ENCODE data around the gene SOX18.

Gene SOX18

DNA sequence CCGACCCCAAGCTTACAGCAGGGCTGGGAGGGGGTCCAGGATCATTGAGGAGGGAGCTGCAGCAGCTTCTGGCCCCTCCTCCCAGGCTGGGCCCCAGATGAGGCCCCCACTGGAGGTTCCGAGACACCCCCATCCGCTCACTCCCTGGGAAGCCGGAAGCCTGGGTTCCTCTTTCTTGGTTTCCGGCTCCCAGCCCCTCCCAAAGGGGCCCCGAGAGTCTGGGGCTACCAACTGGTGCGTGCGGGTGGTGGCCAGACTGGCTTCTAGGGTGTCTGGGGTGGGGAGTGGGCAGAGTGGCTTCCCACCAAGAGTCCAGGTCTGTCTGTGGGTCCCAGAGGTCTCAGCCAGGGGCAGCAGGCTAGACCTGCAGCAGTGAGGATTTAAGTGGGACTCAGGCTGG, 27.7 kb upstream of the SOX18 start:
- Mint-ChIP-seq H3K4me3 (peak overlapping the region; percentile 94), H3K9me3 (no peaks in the 10 kb centered on the region), H3K36me3 (peaks cover 37% of the 10 kb centered on the region), H3K4me1 (peaks cover 55% of the 10 kb centered on the region), H3K27me3 (peaks cover 19% of the 10 kb centered on the region), H3K27ac (peak overlapping the region; percentile 92)
- CTCF ChIA-PET: interaction anchor here (1.1 kb wide), 1 partner anchor 28 kb away, joined by 3 read pairs; the partner anchor contains the start of gene SOX18
- DNase-seq: peak; percentile 69

- no peak for DNase-seq
- CTCF ChIA-PET: interaction anchor here (1.1 kb wide), 1 partner anchor 38 kb away, joined by 4 read pairs; no protein-coding TSS in a partner anchor
- peak overlapping the region; percentile 94 for H3K4me3 Mint-ChIP-seq
Measured at GRCh38 chr20:64076061-64076997, 26.9 kb upstream of the SOX18 start.

GRCh38 chr20:64075556-64075955, 26.1 kb upstream of the SOX18 start:
- peaks cover 4% of the 10 kb centered on the region for H3K27me3 Mint-ChIP-seq
- no peak overlapping the region for H3K4me3 Mint-ChIP-seq
- CTCF ChIA-PET: interaction anchor here (1.1 kb wide), 1 partner anchor 37 kb away, joined by 4 read pairs; no protein-coding TSS in a partner anchor
- no peaks in the 10 kb centered on the region for H3K9me3 Mint-ChIP-seq
- H3K4me1 Mint-ChIP-seq: peaks cover 47% of the 10 kb centered on the region
- peaks cover 37% of the 10 kb centered on the region for H3K36me3 Mint-ChIP-seq
- H3K27ac Mint-ChIP-seq: no peak overlapping the region
- DNase-seq: no peak

More at GRCh38 chr20:64076061-64076997, 26.9 kb upstream of the SOX18 start:
- H3K4me1 Mint-ChIP-seq: peaks cover 50% of the 10 kb centered on the region
- peaks cover 12% of the 10 kb centered on the region for H3K27me3 Mint-ChIP-seq
- H3K27ac Mint-ChIP-seq: peak overlapping the region; percentile 67
- no peaks in the 10 kb centered on the region for H3K9me3 Mint-ChIP-seq
- peaks cover 37% of the 10 kb centered on the region for H3K36me3 Mint-ChIP-seq

- peaks cover 37% of the 10 kb centered on the region for H3K36me3 Mint-ChIP-seq
- H3K4me1 Mint-ChIP-seq: peaks cover 41% of the 10 kb centered on the region
- no peak for DNase-seq
- no peaks in the 10 kb centered on the region for H3K9me3 Mint-ChIP-seq
- no peak overlapping the region for H3K4me3 Mint-ChIP-seq
- CTCF ChIA-PET: interaction anchor here (1.1 kb wide), 1 partner anchor 36 kb away, joined by 4 read pairs; no protein-coding TSS in a partner anchor
- no peak overlapping the region for H3K27ac Mint-ChIP-seq
- H3K27me3 Mint-ChIP-seq: no peaks in the 10 kb centered on the region
Measured at GRCh38 chr20:64074963-64075362, 25.5 kb upstream of the SOX18 start.

DNA sequence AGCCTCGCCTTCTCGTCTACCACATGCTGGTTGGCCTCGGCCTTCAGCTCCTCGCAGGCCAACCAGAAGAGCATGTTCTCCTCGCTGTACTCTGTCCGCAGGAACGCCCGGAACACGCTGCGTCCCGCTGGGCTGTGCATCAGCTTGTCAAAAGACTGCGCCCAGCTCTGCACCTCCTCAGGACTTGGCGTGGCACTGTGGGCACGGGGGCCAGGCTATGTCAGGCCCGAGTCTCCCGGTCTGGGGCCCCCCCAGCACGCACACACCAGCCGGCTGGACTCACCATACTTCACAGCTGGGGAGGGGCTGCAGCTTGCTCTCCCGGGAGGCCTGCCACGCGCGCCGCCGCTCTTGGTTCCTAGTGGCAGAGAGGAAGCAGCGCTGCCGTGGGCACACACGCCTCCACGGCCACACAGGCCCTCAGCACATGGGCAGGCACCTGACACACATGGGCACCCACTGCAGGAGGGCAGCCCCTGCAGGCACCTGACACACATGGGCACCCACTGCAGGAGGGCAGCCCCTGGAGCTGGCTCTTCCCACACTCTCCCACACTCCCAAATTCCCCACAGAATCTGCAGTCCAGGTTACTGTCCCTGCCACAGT, 24.8 kb upstream of the SOX18 start:
- Mint-ChIP-seq H3K27me3 (no peaks in the 10 kb centered on the region), H3K4me3 (no peak overlapping the region), H3K27ac (no peak overlapping the region), H3K36me3 (peaks cover 37% of the 10 kb centered on the region), H3K4me1 (peaks cover 41% of the 10 kb centered on the region), H3K9me3 (no peaks in the 10 kb centered on the region)
- CTCF ChIA-PET: interaction anchor here (0.6 to 3.2 kb wide), 2 partner anchors 46 to 1272 kb away, joined by 3 to 10 read pairs; no protein-coding TSS in a partner anchor
- no peak for DNase-seq

DNA sequence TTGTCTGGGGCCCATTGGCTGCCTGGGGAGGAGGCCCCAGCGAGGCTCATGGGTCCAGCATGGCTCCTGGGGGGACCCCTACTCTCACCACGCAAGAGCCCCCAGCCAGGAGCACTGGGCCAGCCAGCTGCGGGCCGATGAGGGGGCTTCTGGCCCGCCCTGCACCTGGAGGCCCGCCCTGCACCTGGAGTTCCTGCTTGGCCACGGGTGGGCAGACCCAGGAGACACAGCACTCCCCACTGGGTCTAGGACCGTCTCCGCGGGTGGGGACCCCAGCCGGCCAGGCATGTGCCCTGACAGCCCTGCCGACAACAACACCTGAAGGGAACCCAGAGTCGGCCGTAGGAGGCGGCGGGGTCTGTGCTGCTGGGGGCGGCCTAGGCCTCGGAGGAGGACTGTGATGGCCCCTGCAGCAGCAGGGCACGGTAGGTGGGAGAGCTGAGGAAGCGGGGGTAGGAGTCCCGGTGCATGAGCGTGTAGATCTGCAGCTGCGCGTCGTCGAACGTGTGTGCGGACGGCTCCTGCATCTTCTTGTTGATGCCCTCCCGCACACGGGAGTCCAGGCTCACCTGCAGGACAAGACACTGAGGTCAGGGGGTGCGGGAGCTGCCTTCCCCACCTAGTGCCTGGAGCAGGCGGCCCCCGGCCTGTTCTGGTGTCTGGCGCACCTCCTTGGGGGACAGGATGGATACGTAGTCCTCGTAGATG, 24.2 kb upstream of the SOX18 start:
- H3K4me1 Mint-ChIP-seq: peaks cover 45% of the 10 kb centered on the region
- no peaks in the 10 kb centered on the region for H3K9me3 Mint-ChIP-seq
- no peak for DNase-seq
- no peak overlapping the region for H3K27ac Mint-ChIP-seq
- no peaks in the 10 kb centered on the region for H3K27me3 Mint-ChIP-seq
- peaks cover 32% of the 10 kb centered on the region for H3K36me3 Mint-ChIP-seq
- CTCF ChIA-PET: interaction anchor here (0.6 to 3.2 kb wide), 2 partner anchors 46 to 1271 kb away, joined by 3 to 10 read pairs; no protein-coding TSS in a partner anchor
- no peak overlapping the region for H3K4me3 Mint-ChIP-seq

DNA sequence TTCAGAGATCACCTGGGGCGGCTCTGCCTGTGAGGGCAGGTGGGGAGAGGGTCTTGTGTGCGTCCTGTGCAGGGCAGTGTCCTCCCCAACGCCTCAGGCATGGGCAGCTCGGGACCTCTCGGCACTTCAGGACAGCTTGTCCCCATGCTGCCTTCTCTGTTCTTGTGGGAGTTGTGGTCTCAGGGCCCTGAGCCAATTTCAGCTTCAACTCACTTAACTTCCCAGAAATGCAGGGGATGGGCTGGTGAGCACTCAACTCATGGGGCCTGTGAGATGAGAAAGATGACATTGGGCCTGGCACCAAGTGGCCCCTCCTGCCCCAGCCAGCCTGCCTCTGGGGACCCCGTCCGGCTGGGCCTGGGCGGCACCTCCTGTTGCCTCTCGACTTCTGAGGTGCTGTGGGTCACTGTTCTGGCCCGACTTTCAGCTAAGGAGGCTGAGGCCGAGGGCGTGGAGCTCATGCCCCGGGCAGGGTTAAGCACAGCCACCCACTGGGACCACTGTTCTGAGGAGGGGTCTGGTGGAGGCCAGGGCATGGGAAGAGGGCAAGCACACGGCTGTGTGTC, 23.1 kb upstream of the SOX18 start:
- CTCF ChIA-PET: interaction anchor here (0.7 to 3.2 kb wide), 2 partner anchors 48 to 92 kb away, joined by 3 to 10 read pairs; no protein-coding TSS in a partner anchor
- no peak for DNase-seq
- Mint-ChIP-seq H3K4me1 (peaks cover 51% of the 10 kb centered on the region), H3K27ac (no peak overlapping the region), H3K9me3 (no peaks in the 10 kb centered on the region), H3K27me3 (no peaks in the 10 kb centered on the region), H3K4me3 (no peak overlapping the region), H3K36me3 (peaks cover 26% of the 10 kb centered on the region)

DNA sequence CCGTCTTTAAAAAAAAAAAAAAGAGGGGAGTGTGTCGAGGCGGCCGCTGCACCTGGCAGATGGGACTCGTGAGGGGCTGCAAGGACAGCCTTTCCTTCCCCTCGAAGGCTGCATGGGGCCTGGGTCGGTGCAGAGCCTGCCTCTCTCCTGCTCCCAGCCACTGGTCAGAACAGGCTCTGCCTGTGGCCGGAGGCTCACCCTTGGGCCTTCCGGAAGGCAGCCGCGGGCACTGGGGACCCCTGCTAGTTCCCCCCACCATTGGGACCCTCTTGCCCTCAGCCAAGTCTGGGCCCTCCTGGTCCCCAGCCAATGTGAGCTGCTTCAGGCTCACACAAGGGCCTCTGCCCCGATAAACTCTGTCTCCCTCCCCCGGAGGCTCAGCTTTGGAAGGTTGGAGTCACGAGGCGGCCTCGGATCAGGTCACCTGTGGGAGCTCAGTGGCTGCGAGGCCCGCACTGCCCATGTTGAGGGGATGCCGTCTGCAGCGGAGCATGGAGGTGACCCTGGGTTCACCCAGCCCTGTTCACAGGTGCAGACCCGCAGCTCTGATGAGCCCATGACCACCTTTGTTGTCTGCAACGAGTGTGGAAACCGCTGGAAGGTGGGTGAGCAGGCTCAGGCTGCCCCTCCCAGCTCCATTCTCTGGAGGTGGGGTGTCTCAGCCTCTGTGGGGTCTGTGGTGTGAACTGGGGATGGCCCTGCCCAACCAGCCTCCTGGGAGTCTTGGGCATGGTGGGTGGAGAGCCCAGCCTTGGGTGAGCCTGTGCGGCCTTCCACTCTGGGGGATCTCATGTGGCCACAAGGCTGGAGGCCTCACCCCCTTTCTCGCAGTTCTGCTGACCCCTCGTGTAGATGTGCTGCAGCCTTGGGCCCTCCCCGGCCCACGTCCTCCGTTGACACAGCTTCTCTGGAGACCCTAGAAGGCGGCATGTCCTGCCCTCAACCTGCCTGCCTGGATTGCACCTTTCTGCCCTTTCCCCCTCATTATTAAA, 22.2 kb upstream of the SOX18 start:
- Mint-ChIP-seq H3K9me3 (no peaks in the 10 kb centered on the region), H3K4me3 (no peak overlapping the region), H3K36me3 (peaks cover 21% of the 10 kb centered on the region), H3K4me1 (peaks cover 56% of the 10 kb centered on the region), H3K27ac (peak overlapping the region; percentile 37), H3K27me3 (no peaks in the 10 kb centered on the region)
- DNase-seq: no peak
- CTCF ChIA-PET: interaction anchor here (0.7 to 3.2 kb wide), 3 partner anchors 14 to 91 kb away, joined by 3 to 10 read pairs (median 4); no protein-coding TSS in a partner anchor

DNA sequence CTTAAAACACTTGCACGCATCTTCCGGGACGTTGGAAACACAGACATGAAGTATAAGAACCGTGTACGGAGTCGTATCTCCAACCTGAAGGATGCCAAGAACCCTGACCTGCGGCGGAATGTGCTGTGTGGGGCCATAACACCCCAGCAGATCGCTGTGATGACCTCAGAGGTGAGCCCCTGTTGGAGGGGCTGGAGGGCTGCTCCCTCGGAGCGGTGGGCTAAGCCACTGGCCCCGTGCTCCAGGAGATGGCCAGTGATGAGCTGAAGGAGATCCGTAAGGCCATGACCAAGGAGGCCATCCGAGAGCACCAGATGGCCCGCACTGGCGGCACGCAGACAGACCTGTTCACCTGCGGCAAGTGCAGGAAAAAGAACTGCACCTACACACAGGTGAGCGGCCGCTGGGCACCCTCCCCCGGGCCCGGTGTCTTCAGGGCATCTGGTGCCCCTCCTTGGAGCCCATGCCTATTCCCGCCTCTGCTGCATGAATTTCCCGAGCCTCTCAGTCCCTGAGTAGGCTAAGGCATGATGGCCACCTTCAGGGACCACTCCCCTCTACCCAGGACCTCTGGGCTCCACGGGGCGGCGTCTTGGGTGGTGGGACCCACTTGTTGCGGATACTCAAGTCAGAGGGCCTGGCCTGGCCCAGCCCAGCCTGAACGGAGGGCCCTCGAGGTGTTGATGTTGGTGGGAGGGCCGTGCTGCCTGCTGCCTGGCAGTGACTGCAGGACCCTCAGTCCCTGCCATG, 21.0 kb upstream of the SOX18 start:
- CTCF ChIA-PET: interaction anchor here (1.3 kb wide), 1 partner anchor 30 kb away, joined by 8 read pairs; no protein-coding TSS in a partner anchor
- H3K4me1 Mint-ChIP-seq: peaks cover 57% of the 10 kb centered on the region
- no peak overlapping the region for H3K4me3 Mint-ChIP-seq
- no peaks in the 10 kb centered on the region for H3K9me3 Mint-ChIP-seq
- no peak for DNase-seq
- peaks cover 15% of the 10 kb centered on the region for H3K36me3 Mint-ChIP-seq
- H3K27ac Mint-ChIP-seq: peak overlapping the region; percentile 49
- no peaks in the 10 kb centered on the region for H3K27me3 Mint-ChIP-seq

DNA sequence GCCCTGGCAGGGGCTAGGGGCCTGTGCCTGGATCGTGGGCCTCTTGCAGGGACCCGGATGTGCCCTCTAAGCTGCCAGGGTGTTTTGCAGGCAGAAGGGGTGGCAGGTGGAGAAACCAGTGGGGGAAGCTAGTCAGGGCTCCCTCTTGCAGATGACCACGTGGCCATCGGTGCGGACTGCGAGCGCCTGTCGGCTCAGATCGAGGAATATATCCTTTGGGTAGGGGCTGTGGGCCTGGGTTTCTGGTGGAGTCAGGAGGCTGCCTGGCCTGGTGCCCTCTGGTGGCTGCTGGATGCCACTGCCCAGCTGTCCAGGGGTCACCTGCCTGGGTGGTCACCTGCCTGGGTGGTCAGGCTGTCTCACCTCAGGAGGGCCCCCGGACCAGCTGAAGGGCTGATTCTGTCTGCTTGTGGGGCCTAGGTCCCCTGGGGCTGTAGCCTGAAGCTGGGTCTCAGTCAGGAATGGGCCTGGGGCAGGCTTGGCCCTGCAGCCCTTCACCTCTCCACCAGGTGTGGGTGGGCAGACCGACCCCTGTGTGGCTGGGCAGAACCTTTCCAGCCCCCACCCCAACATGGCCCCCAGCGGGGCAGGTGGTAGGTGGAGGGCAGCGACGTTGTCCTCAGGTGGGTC, 20.3 kb upstream of the SOX18 start:
- peak; percentile 48 for DNase-seq

GRCh38 chr20:64069209-64069613, 19.8 kb upstream of the SOX18 start:
- DNase-seq: no peak
- Mint-ChIP-seq H3K9me3 (no peaks in the 10 kb centered on the region), H3K27me3 (no peaks in the 10 kb centered on the region), H3K4me1 (peaks cover 64% of the 10 kb centered on the region), H3K4me3 (no peak overlapping the region), H3K27ac (no peak overlapping the region), H3K36me3 (peaks cover 8% of the 10 kb centered on the region)
- CTCF ChIA-PET: interaction anchor here (1.3 to 1.6 kb wide), 2 partner anchors 15 to 29 kb away, joined by 7 to 8 read pairs; partner anchors contain the start of gene LKAAEAR1

More for the DNA sequence above, 20.3 kb upstream of the SOX18 start:
- Mint-ChIP-seq H3K9me3 (no peaks in the 10 kb centered on the region), H3K4me1 (peaks cover 60% of the 10 kb centered on the region), H3K27me3 (no peaks in the 10 kb centered on the region), H3K36me3 (peaks cover 12% of the 10 kb centered on the region), H3K4me3 (no peak overlapping the region), H3K27ac (no peak overlapping the region)
- CTCF ChIA-PET: interaction anchor here (1.3 to 1.6 kb wide), 2 partner anchors 14 to 30 kb away, joined by 7 to 8 read pairs; partner anchors contain the start of gene LKAAEAR1

All from activated naive CD4-positive, alpha-beta T cell treated with anti-CD3 and anti-CD28 coated beads, Interleukin-2, amount 10 ng/mL, durations not matched to agents 7 days and 5 days (primary cell).